Psoas muscle (tissue), 8 donors: ENCODE results near the gene PLK3. TPM values are rescaled to one million over a fixed set of nuclear protein-coding genes. Genes with fewer than 3 reads are reported as not detected.
A peak's percentile ranks its signal among the peaks of the same experiment; 100 is the strongest.

Experiments
- ATAC-seq, 4 donors: fragments of 200-7000 bp; cut with Tn5 transposase; one replicate each; pipeline ENCODE4 v1.9.1; 2020; ENCODE audit warnings: moderate library complexity in 3 of 4, mild to moderate bottlenecking in 2 of 4
- DNase-seq, 2 donors: peaks; one replicate each; pipeline ENCODE4 v3.0.0-alpha.2; 2020
- H3K27ac ChIP-seq: fragments of 200-600 bp; one replicate; pipeline ENCODE4 v1.8.0; 2022
- H3K27me3 ChIP-seq, 3 donors: fragments of 200-600 bp in 1 of 3; one replicate each; pipeline versions ENCODE4 v1.6.1 to v1.8.0; 2013 to 2022; ENCODE audit warnings: low read length in 2 of 3, mild to moderate bottlenecking in 2 of 3, moderate library complexity in 1 of 3; ENCODE audit not compliant: insufficient read depth in 3 of 3
- H3K36me3 ChIP-seq, 2 donors: fragments of 200-600 bp in 1 of 2; one replicate each; pipeline versions ENCODE4 v1.6.1 to v1.8.0; 2013 to 2022; ENCODE audit warnings: low read depth in 1 of 2, mild to moderate bottlenecking in 1 of 2, moderate library complexity in 1 of 2; ENCODE audit not compliant: insufficient read depth in 1 of 2
- H3K4me1 ChIP-seq: fragments of 200-600 bp; one replicate; pipeline ENCODE4 v1.8.0; 2022
- H3K4me3 ChIP-seq: fragments of 200-600 bp; one replicate; pipeline ENCODE4 v1.8.0; 2022; ENCODE audit warnings: mild to moderate bottlenecking
- H3K9me3 ChIP-seq: fragments of 200-600 bp; one replicate; pipeline ENCODE4 v1.8.0; 2022
- CTCF ChIP-seq: fragments of 200-600 bp; IDR thresholded peaks from one replicate; pipeline ENCODE4 v1.8.0; 2022; ENCODE audit warnings: antibody characterized with exemption
- WGBS, 3 donors: extraction: QIAGEN DNeasy Blood & Tissue Kit; methylation state at CpG; one replicate each; pipeline versions ENCODE4 v1.1.6 to v1.1.7; 2013; 5-methylcytosine and 5-hydroxymethylcytosine counted together
- intact Hi-C, 2 donors: fragments of 100-400 bp; cut with DNase I; formaldehyde crosslinking; loops; one replicate each; pipeline versions ENCODE4 v1.11.0 to v1.14.2; 2022
- polyA plus RNA-seq, 3 donors: library from polyadenylated mRNA; stranded (reverse); fragments of 200-250 nt; gene quantifications; one replicate each; pipeline ENCODE4 v1.2.3, GENCODE V29; 2013
- total RNA-seq, 4 donors: library from RNA; stranded (reverse); fragmentation: NEBNext Ultra II Directional in 2 of 4; extraction: Animal tissue kit (Norgen Biotek cat#: 25700) in 2 of 4; gene quantifications; one replicate each; pipeline versions ENCODE4 v1.2.1 to v1.2.4, GENCODE V29; 2021 to 2023
- donor health status: healthy with polysubstance abuse.
- donor health status: DM: no; HTN: no; CAD: no; lungs with moderate emphysema.
- donor health status: Bipolar disorder and iron deficiency.
- donor health status: healthy.
- donor health status: DM: yes; HTN: yes; CAD: no.
- donor health status: DM: no; HTN: no; CAD: no.
- donor health status: DM: no; HTN: no; CAD: no.
- donor health status: DM: yes; HTN: yes; CAD: no.

The PLK3 gene
- total and polyA plus RNA-seq, 7 donors: 3.0 to 8.3 (median 4.6) TPM

DNA sequence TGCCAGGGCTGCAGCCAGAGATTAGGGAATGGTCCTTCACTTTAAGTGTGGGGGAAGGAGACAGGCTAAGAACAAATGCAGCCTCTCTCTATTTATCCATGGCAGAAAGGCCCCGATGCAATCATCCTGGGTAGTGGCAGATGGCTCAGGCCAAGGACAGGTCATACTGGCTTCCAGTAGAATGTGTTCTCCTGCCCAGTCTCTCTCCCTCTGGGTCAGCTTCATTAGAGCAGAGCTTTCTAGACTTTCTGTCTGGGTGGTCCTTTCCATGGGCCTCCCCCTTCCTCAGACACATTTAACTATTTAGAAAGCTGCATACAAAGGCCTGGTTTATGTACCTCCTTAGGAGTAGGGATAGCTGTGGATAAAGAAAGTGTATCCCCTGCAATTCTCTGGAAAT, 47.7 kb downstream of the PLK3 start:
- Histone ChIP-seq H3K36me3 (peaks cover 2 to 27% of the 10 kb centered on the region in 2 donors), H3K4me1 (no peaks in the 10 kb centered on the region), H3K27me3 (no peaks in the 10 kb centered on the region), H3K4me3 (no peak overlapping the region), H3K27ac (no peak overlapping the region), H3K9me3 (no peaks in the 10 kb centered on the region)
- no peak for DNase-seq
- 54 to 73% (median 56%) methylated on average over 1 of the region's 1 CpG for WGBS, 3 donors
- no peak for TF ChIP-seq CTCF
- intact Hi-C loops: no loop called here
- no peak for ATAC-seq

DNA sequence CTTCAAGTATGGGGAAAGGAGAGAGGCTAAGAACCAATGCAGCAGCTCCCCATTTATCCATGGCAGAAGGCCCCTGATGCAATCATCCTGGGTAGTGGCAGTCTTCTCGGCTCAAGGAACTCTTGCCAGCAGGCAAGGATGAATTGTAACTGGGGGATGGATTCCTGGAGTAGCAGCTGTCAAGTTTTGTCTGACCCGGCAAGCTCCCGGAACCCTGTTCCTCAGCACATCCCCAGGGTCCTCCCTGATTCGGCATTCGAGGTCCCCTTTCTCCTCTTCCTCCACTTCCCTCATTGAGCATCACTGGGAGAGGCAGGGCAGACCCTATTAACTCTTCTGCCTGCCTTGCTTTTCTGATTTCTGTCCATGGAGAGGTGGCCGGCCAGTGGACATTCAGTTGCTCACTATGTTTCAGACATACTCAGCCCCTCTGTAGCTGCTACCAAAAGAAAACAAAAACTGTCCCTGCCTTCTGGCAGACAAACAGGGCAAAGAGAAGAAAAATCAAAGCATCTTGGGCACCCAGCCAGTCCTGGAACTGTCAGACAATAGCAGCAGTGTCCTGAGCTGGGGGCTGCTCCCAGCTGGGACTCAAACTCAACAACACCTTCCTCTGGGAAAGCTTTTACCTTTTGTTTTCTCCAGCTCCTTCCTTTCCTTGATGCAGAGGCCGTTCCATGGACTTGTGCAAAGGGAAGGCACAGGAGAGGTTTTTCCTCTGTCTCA, 48.4 kb downstream of the PLK3 start:
- ATAC-seq (peak in 1 of 4 donors; percentile 24), DNase-seq (peak in 1 of 2 donors; percentile 17)
- 43 to 56% (median 46%) methylated on average over 7 of the region's 7 CpGs for WGBS, 3 donors
- no peak for TF ChIP-seq CTCF
- Histone ChIP-seq H3K9me3 (no peaks in the 10 kb centered on the region), H3K4me3 (no peak overlapping the region), H3K36me3 (peaks cover 2 to 34% of the 10 kb centered on the region in 2 donors), H3K27ac (no peak overlapping the region), H3K27me3 (no peaks in the 10 kb centered on the region), H3K4me1 (no peaks in the 10 kb centered on the region)
- intact Hi-C loops: no loop called here

DNA sequence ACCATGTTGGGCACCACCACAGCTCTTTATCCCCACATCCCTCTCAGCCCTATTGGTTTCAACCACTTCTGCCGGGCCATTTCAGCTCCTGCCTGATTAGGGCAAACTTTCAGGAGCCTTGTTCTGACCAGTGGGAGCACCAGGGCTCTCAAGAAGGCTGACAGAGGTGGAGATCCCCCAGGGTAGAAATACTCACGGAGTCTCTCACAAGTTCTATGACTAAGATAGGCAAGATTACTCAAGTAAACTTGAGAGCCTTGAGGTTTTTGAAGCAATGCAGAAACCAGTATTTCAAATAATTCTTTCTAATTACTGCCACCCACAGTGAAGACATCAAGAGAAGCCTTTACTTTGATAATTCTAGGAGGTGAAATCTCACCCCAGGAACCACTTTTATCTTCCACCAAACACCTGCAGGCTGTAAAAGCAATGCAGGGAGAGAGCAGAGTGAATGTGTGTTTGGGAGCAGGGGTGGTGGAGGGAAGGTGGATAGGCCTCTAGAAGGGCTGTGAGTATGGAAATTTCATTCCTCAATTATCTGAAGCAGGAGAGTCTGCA, 49.5 kb downstream of the PLK3 start:
- peaks cover 2 to 41% of the 10 kb centered on the region in 2 donors for H3K36me3 ChIP-seq
- no peaks in the 10 kb centered on the region for H3K4me1 ChIP-seq
- 75 to 90% (median 80%) methylated on average over 2 of the region's 2 CpGs for WGBS, 3 donors
- TF ChIP-seq CTCF: no peak
- H3K27me3 ChIP-seq: no peaks in the 10 kb centered on the region
- no peaks in the 10 kb centered on the region for H3K9me3 ChIP-seq
- intact Hi-C loops: no loop called here
- H3K4me3 ChIP-seq: no peak overlapping the region
- ATAC-seq (no peak), DNase-seq (no peak)
- no peak overlapping the region for H3K27ac ChIP-seq

DNA sequence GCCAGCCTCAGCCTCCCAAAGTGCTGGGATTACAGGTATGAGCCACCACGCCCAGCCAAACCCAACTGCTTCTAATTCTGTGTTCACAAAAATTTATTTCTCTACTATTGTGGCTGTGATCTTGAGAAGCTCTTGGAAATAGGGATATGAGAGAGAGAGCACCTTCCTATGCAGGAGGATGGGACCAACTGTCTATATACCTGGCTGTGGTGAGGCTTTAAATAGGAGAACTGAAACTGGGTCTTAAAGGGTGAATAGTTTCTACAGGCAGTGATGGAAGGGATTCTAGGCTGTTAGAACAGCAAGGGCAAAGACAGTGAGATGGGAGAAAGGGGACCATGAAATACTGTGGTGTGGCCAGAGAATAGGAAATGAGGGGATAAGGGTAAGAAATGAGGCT, 51.1 kb downstream of the PLK3 start:
- H3K4me3 ChIP-seq: no peak overlapping the region
- TF ChIP-seq CTCF: no peak
- ATAC-seq: no peak
- no peaks in the 10 kb centered on the region for H3K9me3 ChIP-seq
- DNase-seq: no peak
- no peaks in the 10 kb centered on the region for H3K27me3 ChIP-seq
- no peak overlapping the region for H3K27ac ChIP-seq
- H3K4me1 ChIP-seq: no peaks in the 10 kb centered on the region
- H3K36me3 ChIP-seq: peaks cover 2 to 58% of the 10 kb centered on the region in 2 donors
- WGBS, 3 donors: 93 to 100% (median 94%) methylated on average over 1 of the region's 1 CpG
- intact Hi-C loops: no loop called here
